WTC11 (cell line): ENCODE results near the gene RHPN2. TPM values are rescaled to one million over a fixed set of nuclear protein-coding genes. Genes with fewer than 3 reads are reported as not detected.

ENCODE experiments used
- ATAC-seq: fragments of 200-7000 bp; cut with Tn5 transposase; 2 replicates; pipeline ENCODE4 v1.10.0; 2021; ENCODE audit warnings: mild to moderate bottlenecking, moderate library complexity
- CTCF ChIA-PET: fragments of 300-600 bp; sonication (Branson Sonifier 250); formaldehyde crosslinking; loops from one replicate; lab custom pipeline; 2021; ENCODE audit warnings: antibody characterized with exemption; lab: Charles Lee
- POLR2A ChIA-PET: fragments of 350-600 bp; sonication (Branson Sonifier 250); formaldehyde crosslinking; loops from one replicate; lab custom pipeline; 2021; ENCODE audit warnings: antibody characterized with exemption; lab: Charles Lee
- DNase-seq: peaks from one replicate; pipeline ENCODE4 v3.0.0; 2021; ENCODE audit warnings: low spot score
- H3K27ac Mint-ChIP-seq: 2 replicates; pipeline ENCODE4 v1.8.0; 2021; ENCODE audit warnings: mixed read lengths
- H3K27me3 Mint-ChIP-seq: 2 replicates; pipeline ENCODE4 v1.8.0; 2021; ENCODE audit warnings: low read depth, mild to moderate bottlenecking, moderate library complexity, mixed read lengths
- H3K36me3 Mint-ChIP-seq: 2 replicates; pipeline ENCODE4 v1.8.0; 2021; ENCODE audit warnings: mixed read lengths
- H3K4me1 Mint-ChIP-seq: 2 replicates; pipeline ENCODE4 v1.8.0; 2022; ENCODE audit warnings: mixed read lengths
- H3K4me3 Mint-ChIP-seq: 2 replicates; pipeline ENCODE4 v1.8.0; 2021; ENCODE audit warnings: mild to moderate bottlenecking, moderate library complexity, mixed read lengths
- H3K9me3 Mint-ChIP-seq: 2 replicates; pipeline ENCODE4 v1.8.0; 2021; ENCODE audit warnings: mixed read lengths
- AFF4 ChIP-seq: sonication (generic); formaldehyde crosslinking; IDR thresholded peaks from 2 replicates; pipeline ENCODE4 v1.8.1; 2023; ENCODE audit warnings: mild to moderate bottlenecking, missing genetic modification reagents, borderline replicate concordance
- CBFB ChIP-seq: sonication (generic); formaldehyde crosslinking; IDR thresholded peaks from 2 replicates; pipeline ENCODE4 v1.8.1; 2022; ENCODE audit warnings: mild to moderate bottlenecking, low read depth, missing genetic modification reagents
- CTCF ChIP-seq: fragments of 200-600 bp; IDR thresholded peaks from 2 replicates; pipeline ENCODE4 v1.8.0; 2022; ENCODE audit warnings: antibody characterized with exemption
- E2F1 ChIP-seq: sonication (generic); formaldehyde crosslinking; IDR thresholded peaks from 2 replicates; pipeline ENCODE4 v1.8.0; 2022; ENCODE audit warnings: mild to moderate bottlenecking, missing genetic modification reagents
- FOXJ3 ChIP-seq: sonication (generic); formaldehyde crosslinking; IDR thresholded peaks from 2 replicates; pipeline ENCODE4 v1.9.0; 2021; ENCODE audit warnings: missing genetic modification reagents, mild to moderate bottlenecking, borderline replicate concordance
- KAT7 ChIP-seq: sonication (generic); formaldehyde crosslinking; IDR thresholded peaks from 2 replicates; pipeline ENCODE4 v1.8.1; 2023; ENCODE audit warnings: missing genetic modification reagents, mild to moderate bottlenecking, borderline replicate concordance
- MLX ChIP-seq: sonication (generic); formaldehyde crosslinking; IDR thresholded peaks from 2 replicates; pipeline ENCODE4 v1.8.1; 2023; ENCODE audit warnings: mild to moderate bottlenecking, missing genetic modification reagents, moderate library complexity
- NFATC4 ChIP-seq: fragments of 250-450 bp; sonication (Bioruptor Pico); IDR thresholded peaks from 2 replicates; pipeline ENCODE4 v1.9.0; 2021; ENCODE audit warnings: mild to moderate bottlenecking
- NFYB ChIP-seq: sonication (generic); formaldehyde crosslinking; conservative IDR thresholded peaks from 2 replicates; pipeline ENCODE4 v1.8.0; 2022; ENCODE audit warnings: low read depth, missing genetic modification reagents
- RELA ChIP-seq: sonication (generic); formaldehyde crosslinking; IDR thresholded peaks from 2 replicates; pipeline ENCODE4 v1.8.1; 2022; ENCODE audit warnings: missing genetic modification reagents, mild to moderate bottlenecking, borderline replicate concordance
- STAT6 ChIP-seq: sonication (generic); formaldehyde crosslinking; conservative IDR thresholded peaks from 2 replicates; pipeline ENCODE4 v1.8.1; 2023; ENCODE audit warnings: mild to moderate bottlenecking, low read depth, missing genetic modification reagents, moderate library complexity
- TP53 ChIP-seq: sonication (generic); formaldehyde crosslinking; IDR thresholded peaks from 2 replicates; pipeline ENCODE4 v1.8.1; 2023; ENCODE audit warnings: mild to moderate bottlenecking, missing genetic modification reagents
- ZMAT4 ChIP-seq: fragments of 250-450 bp; sonication (Bioruptor Pico); IDR thresholded peaks from 2 replicates; pipeline ENCODE4 v1.9.0; 2021; ENCODE audit warnings: mild to moderate bottlenecking
- ZNF121 ChIP-seq: sonication (generic); formaldehyde crosslinking; IDR thresholded peaks from 2 replicates; pipeline ENCODE4 v1.8.0; 2023; ENCODE audit warnings: missing genetic modification reagents
- ZNF232 ChIP-seq: sonication (generic); formaldehyde crosslinking; IDR thresholded peaks from 2 replicates; pipeline ENCODE4 v1.8.0; 2022; ENCODE audit warnings: mild to moderate bottlenecking, missing genetic modification reagents
- ZNF317 ChIP-seq: sonication (generic); formaldehyde crosslinking; IDR thresholded peaks from 2 replicates; pipeline ENCODE4 v1.8.1; 2023; ENCODE audit warnings: low read depth, mild to moderate bottlenecking, moderate library complexity, missing genetic modification reagents, borderline replicate concordance
- ZNF425 ChIP-seq: fragments of 250-450 bp; sonication (Bioruptor Pico); conservative IDR thresholded peaks from 2 replicates; pipeline ENCODE4 v1.9.0; 2021; ENCODE audit warnings: mild to moderate bottlenecking
- ZNF512 ChIP-seq: sonication (generic); formaldehyde crosslinking; IDR thresholded peaks from 2 replicates; pipeline ENCODE4 v1.8.1; 2022; ENCODE audit warnings: missing genetic modification reagents, borderline replicate concordance
- total RNA-seq: library from RNA; stranded (reverse); gene quantifications from 3 replicates; pipeline ENCODE4 v1.2.3, GENCODE V29; 2021

RHPN2 gene
- total RNA-seq, 1 experiment from 2014 or later = 21.1 TPM

GRCh38 chr19:33062902-33063301 lies 1.8 kb downstream of the RHPN2 start (continued):
- TF ChIP-seq AFF4 (CRISPR knock-in tag) (no peak), KAT7 (no peak), ZNF512 (CRISPR knock-in tag) (no peak)

- Mint-ChIP-seq H3K4me3 (no peak overlapping the region), H3K36me3 (no peaks in the 10 kb centered on the region; the same call in 1 of the 2 replicates), H3K27me3 (peaks cover 3% of the 10 kb centered on the region; the same call in 1 of the 2 replicates), H3K9me3 (no peaks in the 10 kb centered on the region), H3K27ac (peak overlapping the region; percentile 22; the same call in 1 of the 2 replicates), H3K4me1 (peaks cover 20% of the 10 kb centered on the region)
- peak; percentile 59; the same call in 1 of the 2 replicates for TF ChIP-seq ZNF121 (CRISPR knock-in tag)
- TF ChIP-seq NFYB = no peak
- no peak for DNase-seq
- CTCF ChIA-PET = no interaction called here
- ATAC-seq = no peak
- POLR2A ChIA-PET = no interaction called here
Observed at GRCh38 chr19:33060586-33060985, 4.1 kb downstream of the RHPN2 start.

- Mint-ChIP-seq H3K27ac (peak overlapping the region; percentile 17), H3K4me3 (no peak overlapping the region), H3K9me3 (no peaks in the 10 kb centered on the region), H3K36me3 (peaks cover 10% of the 10 kb centered on the region), H3K4me1 (peaks cover 17% of the 10 kb centered on the region), H3K27me3 (no peaks in the 10 kb centered on the region)
- POLR2A ChIA-PET = interaction anchor here (0.6 to 0.7 kb wide), 2 partner anchors 131 to 358 kb away, joined by 3 to 4 read pairs; no protein-coding TSS in a partner anchor
- CTCF ChIA-PET = interaction anchor here (0.8 to 1.6 kb wide), 4 partner anchors 9 to 136 kb away, joined by 3 to 4 read pairs (median 4); no protein-coding TSS in a partner anchor
- ATAC-seq (no peak), DNase-seq (no peak)
- no peak for TF ChIP-seq E2F1 (CRISPR knock-in tag)
- no peak for TF ChIP-seq MLX (CRISPR knock-in tag)
- no peak for TF ChIP-seq NFYB
- no peak for TF ChIP-seq TP53 (CRISPR knock-in tag)
- no peak for TF ChIP-seq ZNF317 (CRISPR knock-in tag)
- TF ChIP-seq STAT6 (CRISPR knock-in tag) = no peak
- TF ChIP-seq CTCF = no peak
- no peak for TF ChIP-seq NFATC4 (CRISPR knock-in tag)
- TF ChIP-seq CBFB (CRISPR knock-in tag) = no peak
- no peak for TF ChIP-seq ZNF232 (CRISPR knock-in tag)
- no peak for TF ChIP-seq FOXJ3
- no peak for TF ChIP-seq ZMAT4 (CRISPR knock-in tag)
- TF ChIP-seq ZNF425 = no peak
- no peak for TF ChIP-seq RELA (CRISPR knock-in tag)
Observed at GRCh38 chr19:33055718-33056117, 9.0 kb downstream of the RHPN2 start.
